ENCODE data around the gene SPTBN1.
"Not testable (repeated sequence)": the region's sequence is repeated elsewhere in the genome, so short reads cannot be mapped to it uniquely, and the experiment has no call there.

The SPTBN1 gene

GRCh38 chr2:54691445-54692135 is 235.5 kb downstream of the SPTBN1 start:
- DNase-seq, result no peak

DNA sequence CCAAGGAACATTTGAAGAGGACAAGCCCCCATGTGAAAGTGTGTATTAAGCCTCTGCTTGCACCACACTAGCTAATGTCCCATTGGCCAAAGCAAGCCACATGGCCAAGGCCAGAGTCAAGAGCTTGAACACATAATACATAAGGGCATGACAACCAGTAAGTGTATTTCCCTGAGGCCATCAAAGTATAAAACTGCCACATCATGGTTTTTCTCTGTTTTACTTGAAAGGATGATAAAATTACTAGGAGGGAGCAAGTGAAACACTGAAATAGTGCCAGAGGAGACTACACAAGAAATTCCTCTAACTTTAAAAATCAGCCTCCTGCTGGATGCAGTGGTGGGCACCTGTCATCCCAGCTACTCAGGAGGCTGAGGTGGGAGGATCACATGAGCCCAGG is 236.4 kb downstream of the SPTBN1 start:
- DNase-seq, result no peak

DNA sequence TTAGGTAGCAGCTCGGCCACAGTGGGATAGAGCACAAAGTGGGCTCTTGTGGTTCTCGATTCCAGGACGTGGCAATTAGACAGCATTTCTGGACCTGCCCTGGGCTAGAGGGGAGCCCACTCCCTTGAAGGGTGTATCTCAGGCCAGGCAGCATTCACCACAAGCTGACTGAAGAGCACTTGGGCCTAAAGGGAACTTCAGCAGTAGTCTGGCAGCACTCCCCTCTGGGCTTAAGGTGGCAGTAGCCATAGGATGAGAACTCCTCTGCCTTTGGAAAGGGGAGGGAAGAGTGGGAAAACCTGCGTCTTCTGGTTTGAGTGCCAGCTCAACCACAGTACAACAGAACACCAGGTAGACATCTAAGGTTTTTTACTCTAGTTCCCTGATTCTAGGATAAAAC is 239.3 kb downstream of the SPTBN1 start:
- DNase-seq, result no peak

- no peak for DNase-seq
Observed at GRCh38 chr2:54697934-54698333, 241.8 kb downstream of the SPTBN1 start.

- not testable (repeated sequence) for DNase-seq
Observed at GRCh38 chr2:54698926-54699325, 242.8 kb downstream of the SPTBN1 start.

- no peak for DNase-seq
Observed at GRCh38 chr2:54699665-54700064, 243.5 kb downstream of the SPTBN1 start.

GRCh38 chr2:54701029-54701428 is 244.9 kb downstream of the SPTBN1 start:
- DNase-seq, result no peak

- no peak for DNase-seq
Observed at GRCh38 chr2:54704238-54704637, 248.1 kb downstream of the SPTBN1 start.

GRCh38 chr2:54704688-54705605 is 248.8 kb downstream of the SPTBN1 start:
- no peak for DNase-seq

GRCh38 chr2:54706622-54707021 is 250.5 kb downstream of the SPTBN1 start:
- DNase-seq, result no peak

DNA sequence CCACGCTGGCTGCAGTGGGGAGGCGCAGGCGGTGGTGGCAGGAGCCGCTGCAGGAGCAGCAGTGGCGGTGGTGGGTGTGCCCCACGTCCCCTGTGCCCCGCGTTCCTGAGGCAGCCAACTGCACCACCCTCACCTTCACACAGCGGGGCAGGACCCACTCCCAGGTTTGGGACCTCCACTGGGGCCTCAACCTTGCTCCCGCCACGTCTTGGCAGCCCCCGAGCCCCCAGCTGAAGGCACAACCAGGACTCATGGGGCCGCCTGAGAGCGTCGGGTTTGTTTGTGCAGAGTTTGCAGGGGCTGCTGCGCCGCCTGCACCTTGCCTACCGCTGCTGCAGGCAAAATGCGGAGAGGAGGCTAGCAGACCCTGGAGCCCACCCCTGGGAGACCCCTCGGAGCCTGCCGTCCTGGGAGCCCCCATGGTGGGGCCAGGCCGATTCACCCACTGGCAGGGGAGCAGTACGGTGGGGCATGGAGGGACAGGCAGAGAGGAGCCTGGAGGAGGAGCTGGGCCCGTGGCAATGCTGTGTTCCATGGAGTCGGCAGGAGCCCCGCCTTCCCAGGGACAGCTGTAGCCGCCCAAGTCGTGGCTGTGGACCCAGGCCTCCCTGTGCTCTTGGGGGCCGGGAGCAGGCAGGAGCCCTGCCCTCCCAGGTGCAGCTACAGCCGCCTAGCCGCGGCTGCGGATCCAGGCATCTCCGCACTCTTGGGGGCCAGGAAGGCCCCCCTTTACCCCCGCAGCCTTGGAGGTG is 252.6 kb downstream of the SPTBN1 start:
- peak in 9 of 56 donors; percentile 5 to 24 (median 16) for DNase-seq

DNA sequence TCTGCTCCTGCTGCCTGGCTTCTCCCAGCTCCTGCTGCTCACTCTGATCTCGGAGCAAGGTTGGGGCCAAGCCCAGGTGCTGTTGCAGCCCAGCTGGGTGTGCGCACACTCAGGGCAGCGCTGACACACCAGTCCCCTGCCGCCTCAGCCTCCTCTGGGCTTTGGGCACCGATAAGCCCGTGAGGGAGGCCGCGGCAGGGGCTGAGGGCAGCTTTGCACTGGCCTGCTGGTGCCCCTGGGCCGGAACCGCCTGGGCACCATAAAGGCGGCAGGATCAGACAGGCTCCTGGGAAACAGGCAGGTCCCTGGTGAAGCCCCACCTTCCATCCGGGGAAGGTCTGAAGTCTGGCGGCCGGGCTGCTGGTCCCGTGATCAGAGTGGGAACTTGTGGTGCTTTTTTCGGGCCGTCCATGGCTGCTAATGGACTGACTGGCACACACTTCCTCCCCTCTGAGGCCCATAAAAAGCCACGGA is 253.2 kb downstream of the SPTBN1 start:
- DNase-seq, result no peak

- no peak for DNase-seq
Observed at GRCh38 chr2:54710216-54710615, 254.1 kb downstream of the SPTBN1 start.

DNA sequence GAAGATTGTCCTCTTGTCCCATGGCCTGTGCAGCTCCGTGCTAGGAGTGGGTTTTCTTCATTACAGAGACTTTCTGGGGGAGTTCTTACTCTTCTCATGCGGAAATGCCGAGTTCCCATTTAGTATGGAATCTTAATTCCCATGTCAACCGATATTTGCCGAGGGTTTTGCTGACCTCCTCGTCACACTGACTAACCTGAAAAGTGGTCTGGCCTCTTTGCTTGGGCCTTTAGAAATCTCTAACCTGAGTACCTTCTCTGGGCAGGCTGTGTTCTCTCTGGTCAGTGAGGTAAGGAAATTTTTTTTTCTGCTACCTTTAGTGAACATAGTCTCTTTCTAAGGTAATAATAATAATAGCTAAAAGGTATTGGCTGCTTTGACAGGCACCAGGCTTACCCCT is 256.4 kb downstream of the SPTBN1 start:
- no peak for DNase-seq

DNA sequence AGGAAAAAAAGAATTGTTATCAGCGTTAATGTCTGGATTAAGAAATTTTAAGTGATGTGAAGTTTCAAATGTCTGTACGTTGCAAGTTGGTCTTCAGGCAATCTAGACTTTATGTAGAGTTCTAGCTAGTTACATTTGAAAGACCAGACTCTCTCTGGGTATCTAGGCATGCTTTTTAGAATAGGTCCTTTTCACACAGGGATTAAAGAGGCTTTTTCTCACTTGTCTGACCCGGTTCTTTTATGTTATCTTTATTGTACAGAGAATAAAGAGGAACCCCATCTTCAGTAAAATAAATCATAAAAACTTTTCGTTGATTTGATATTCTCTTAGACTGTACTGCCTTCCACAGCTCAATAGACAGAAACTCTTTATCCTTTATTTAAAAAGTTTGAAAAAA is 258.9 kb downstream of the SPTBN1 start:
- no peak for DNase-seq

- DNase-seq, result no peak
Observed at GRCh38 chr2:54716375-54716774, 260.2 kb downstream of the SPTBN1 start.

DNA sequence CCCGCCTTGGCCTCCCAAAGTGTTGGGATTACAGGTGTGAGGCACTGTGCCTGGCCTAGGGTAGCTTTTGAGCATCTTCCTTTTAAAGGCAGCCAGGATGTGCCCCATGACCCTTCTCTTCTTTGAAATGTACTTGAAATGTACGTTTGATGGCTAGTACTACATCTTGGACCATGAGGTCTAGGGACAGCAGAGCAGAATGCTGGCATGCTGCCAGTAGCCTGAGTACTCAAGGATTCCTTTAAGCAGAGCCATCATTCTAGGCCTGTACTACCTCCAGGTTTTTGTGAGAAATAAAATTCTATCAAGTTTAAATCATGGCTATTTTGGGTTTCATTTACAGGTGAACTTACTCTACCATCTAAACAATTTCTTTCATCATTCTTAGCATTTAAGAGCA is 264.4 kb downstream of the SPTBN1 start:
- no peak for DNase-seq
